Subcutaneous adipose tissue (tissue), 4 donors: Measurements from ENCODE around the gene PHRF1. TPM values are rescaled to one million over a fixed set of nuclear protein-coding genes. Genes with fewer than 3 reads are reported as not detected.

Source experiments
- total RNA-seq, 4 donors: library from RNA; depleted of rRNA; stranded (reverse); fragments of >200 nt; gene quantifications; one replicate each; pipeline ENCODE4 v1.1.0, GENCODE V29; 2016
- TF ChIP-seq, protein P1 (sequence below): fragments of 450-650 bp; IDR thresholded peaks from one replicate; pipeline ENCODE4 v1.5.1; 2016; ENCODE audit warnings: low read depth, mild to moderate bottlenecking, control low read depth, antibody characterized with exemption, moderate library complexity

Gene PHRF1
- total RNA-seq, 4 donors from 2014 or later: 9.0 to 28.4 (median 12.6) TPM

DNA sequence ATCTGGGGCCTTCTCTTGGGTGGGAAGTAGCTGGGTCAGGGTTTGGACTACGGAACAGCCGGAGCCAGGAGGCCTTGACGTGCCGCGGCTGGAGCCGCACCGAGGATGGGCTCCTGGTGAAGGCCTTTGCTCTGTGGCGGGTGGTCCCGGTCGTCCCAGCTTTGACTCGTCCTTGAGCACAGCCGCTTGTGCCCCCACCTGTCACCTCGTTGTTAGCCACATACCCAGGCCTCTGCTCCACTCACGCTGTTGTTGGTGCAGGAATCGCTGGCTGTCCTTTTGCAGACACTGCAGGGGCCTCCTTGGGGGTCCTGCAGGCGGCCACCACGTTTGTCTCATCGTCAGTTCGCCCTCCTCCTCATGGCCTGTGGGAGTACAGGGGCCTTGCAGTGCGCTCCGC lies 17.1 kb downstream of the PHRF1 start:
- TF ChIP-seq, protein P1, sequence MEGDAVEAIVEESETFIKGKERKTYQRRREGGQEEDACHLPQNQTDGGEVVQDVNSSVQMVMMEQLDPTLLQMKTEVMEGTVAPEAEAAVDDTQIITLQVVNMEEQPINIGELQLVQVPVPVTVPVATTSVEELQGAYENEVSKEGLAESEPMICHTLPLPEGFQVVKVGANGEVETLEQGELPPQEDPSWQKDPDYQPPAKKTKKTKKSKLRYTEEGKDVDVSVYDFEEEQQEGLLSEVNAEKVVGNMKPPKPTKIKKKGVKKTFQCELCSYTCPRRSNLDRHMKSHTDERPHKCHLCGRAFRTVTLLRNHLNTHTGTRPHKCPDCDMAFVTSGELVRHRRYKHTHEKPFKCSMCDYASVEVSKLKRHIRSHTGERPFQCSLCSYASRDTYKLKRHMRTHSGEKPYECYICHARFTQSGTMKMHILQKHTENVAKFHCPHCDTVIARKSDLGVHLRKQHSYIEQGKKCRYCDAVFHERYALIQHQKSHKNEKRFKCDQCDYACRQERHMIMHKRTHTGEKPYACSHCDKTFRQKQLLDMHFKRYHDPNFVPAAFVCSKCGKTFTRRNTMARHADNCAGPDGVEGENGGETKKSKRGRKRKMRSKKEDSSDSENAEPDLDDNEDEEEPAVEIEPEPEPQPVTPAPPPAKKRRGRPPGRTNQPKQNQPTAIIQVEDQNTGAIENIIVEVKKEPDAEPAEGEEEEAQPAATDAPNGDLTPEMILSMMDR: no peak

DNA sequence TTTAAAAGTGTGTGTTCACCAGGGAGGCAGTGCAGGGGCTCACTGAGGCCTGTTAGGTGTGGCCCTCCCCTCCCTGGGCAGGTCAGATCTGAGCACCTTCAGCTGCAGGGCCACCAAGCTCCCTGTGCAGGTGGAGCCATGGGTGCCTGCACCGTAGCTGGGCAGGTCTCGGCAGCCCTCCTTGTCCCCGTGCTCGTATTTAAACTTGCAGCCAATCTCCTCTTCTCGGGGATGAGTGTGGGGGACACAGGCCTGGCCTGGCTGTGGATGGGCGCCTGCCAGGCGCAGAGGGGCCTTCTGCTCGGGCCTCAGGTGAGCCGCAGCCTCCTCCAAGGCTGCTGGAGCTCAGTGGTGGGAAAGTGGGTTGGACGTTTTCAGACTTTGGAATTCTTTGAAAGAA lies 19.1 kb downstream of the PHRF1 start:
- TF ChIP-seq, protein P1: no peak

DNA sequence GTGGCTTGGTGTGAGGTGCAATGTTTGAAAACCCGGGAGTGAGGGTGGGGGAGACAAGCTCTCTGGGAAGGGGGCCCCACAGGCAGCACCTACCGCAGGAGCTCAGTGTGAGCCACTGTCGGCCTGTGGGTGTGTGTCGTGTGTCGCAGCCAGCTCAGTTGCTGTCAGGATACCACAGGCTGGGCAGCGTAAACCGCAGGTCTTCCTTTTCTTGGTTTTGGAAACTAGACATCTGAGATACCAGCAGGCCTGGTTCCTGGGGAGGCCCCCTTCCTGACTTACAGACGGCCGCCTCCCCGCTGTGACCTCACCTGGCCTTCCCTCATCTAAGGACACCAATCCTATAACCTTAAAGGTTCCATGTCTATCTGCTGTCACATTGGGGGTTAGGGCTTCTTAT lies 20.1 kb downstream of the PHRF1 start:
- TF ChIP-seq, protein P1: no peak

DNA sequence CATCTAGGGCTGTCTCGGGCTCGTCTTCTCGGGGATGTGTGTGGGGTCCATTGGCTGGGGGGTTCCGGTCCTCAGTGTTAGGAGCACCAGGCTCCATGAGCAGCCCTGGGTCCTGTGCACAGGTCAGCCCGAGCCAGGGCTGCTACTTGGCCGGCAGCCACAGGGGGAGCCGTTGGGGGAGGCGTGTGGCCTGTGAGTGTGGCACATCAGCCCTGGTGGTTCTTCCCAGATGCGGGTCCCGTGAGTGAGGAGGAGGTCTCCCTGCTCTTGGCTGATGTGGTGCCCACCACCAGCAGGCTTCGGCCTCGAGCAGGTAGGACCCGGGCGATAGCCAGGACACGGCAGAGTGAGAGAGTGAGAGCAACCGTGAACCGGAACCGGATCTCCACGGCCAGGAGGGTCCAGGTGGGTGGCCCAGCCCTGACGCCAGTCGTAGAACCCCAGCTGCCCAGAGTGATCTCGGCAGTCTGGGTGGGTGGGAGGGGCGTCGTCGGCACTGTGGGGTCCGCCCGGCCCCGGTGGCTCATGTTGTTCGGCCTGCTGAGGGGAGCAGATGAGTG lies 21.0 kb downstream of the PHRF1 start:
- TF ChIP-seq, protein P1: no peak

DNA sequence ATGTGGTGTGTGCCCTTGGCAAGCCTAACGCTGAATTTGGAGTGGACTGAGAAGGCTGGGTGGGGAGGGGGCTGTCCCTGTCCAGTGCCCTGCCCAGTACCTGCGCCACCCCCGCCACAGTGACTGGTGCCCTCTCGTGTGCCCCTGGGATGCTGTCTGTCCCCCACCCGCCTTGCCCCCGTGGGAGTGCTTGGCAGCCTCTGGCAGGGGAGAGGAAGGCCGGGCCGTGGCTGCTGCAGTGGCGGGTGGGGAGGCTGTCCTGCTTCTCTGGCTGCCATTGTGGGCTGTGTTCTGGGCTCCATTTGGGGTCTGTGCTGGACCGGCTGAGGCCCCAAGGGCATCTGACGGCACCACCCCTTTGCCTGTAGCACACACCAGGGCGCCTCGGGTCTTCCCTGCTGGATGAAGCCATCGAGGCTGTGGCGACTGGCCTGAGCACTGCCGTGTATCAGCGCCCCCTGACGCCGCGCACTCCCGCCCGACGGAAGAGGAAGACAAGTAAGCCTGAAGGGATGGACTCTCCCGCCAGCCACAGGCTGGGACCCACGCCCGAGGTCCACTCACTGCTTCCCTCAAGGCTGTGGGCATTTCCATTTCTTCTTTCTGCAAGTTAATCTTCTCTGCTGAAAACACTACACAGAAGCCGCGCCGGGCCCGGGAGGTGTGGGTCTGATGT lies 21.9 kb downstream of the PHRF1 start:
- TF ChIP-seq, protein P1: no peak

DNA sequence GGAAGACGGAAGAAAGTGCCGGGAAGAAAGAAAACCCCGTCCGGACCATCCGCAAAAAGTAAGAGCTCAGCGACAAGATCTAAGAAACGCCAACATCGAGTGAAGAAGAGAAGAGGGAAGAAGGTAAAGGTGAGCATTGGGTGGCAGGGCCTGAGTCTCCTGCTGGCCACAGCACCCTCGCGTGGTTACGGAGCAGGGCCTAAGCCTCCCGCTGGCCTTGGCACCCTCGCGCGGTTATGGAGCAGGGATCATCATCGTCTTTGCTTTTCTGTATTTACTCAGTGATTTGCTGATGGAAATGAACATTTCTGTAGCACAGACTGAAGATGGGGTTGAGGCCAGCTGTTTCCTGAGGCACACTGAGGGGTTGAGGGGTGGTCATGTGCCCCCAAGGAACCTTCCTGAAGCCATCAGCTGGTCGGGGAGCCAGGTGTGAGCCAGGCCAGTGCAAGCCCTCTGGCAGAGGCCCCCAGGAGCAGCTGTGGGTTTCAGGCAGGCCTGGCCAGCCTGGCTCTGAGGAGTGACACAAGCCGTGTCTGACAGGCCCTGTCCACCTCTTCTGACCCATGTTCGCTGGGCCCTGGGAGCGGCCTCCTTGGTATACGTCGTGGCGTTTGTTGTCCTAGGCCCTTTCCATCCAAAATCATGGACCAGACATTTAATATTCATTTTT lies 25.4 kb downstream of the PHRF1 start:
- TF ChIP-seq, protein P1: no peak

DNA sequence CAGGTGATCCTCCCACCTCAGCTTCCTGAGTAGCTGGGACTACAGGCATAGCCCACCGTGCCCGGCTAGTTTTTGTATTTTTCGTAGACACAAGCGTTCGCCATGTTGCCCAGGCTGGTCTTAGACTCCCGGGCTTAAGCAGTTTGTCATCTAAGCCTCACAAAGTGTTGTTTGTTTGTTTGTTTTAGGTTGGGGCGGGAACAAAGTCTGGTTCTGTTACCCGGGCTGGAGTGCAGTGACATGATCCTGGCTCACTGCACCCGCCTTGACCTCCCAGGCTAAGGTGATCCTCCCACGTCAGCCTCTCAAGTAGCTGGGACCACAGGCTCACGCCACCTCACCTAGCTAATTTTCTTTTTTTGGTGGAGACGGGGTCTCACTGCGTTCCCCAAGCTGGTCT lies 26.9 kb downstream of the PHRF1 start:
- TF ChIP-seq, protein P1: no peak
